NT2/D1 (cell line): ENCODE data around the gene DDAH1.

Experiments used
- YY1 ChIP-seq: IDR thresholded peaks from 2 replicates; pipeline ENCODE4 v1.6.1; 2011; ENCODE audit not compliant: insufficient read length, insufficient read depth
- ZNF274 ChIP-seq: IDR thresholded peaks from 2 replicates; pipeline ENCODE4 v1.6.1; 2011; ENCODE audit warnings: mild to moderate bottlenecking, low read depth, low read length

DNA sequence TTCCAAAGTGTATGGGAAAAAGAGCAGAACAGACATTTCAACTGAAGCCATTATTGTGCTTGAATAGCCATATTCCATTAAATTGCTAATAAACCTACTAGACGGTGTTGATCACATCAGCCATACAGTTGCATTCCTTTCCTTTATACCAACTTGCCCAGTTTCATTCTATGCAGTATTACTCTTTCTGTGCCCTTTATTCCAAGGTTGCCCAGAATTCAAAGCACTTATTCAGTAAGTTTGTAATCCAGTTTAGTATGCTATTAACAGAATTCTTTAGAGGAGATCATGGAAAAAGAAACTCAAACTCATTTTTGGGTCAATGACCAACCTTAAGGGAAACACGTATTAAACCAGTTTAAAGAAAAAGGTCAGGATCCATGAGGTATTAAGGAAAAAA is 89.5 kb downstream of the DDAH1 start:
- TF ChIP-seq ZNF274 (no peak), YY1 (no peak)
